WTC11 (cell line): Measurements from ENCODE around the gene LACTBL1. TPM values are rescaled to one million over a fixed set of nuclear protein-coding genes. Genes with fewer than 3 reads are reported as not detected.
A peak's percentile ranks its signal among the peaks of the same experiment; 100 is the strongest.

Experiments used
- ATAC-seq: fragments of 200-7000 bp; cut with Tn5 transposase; 2 replicates; pipeline ENCODE4 v1.10.0; 2021; ENCODE audit warnings: mild to moderate bottlenecking, moderate library complexity
- CTCF ChIA-PET: fragments of 300-600 bp; sonication (Branson Sonifier 250); formaldehyde crosslinking; loops from one replicate; lab custom pipeline; 2021; ENCODE audit warnings: antibody characterized with exemption; lab: Charles Lee
- POLR2A ChIA-PET: fragments of 350-600 bp; sonication (Branson Sonifier 250); formaldehyde crosslinking; loops from one replicate; lab custom pipeline; 2021; ENCODE audit warnings: antibody characterized with exemption; lab: Charles Lee
- DNase-seq: peaks from one replicate; pipeline ENCODE4 v3.0.0; 2021; ENCODE audit warnings: low spot score
- H3K27ac Mint-ChIP-seq: 2 replicates; pipeline ENCODE4 v1.8.0; 2021; ENCODE audit warnings: mixed read lengths
- H3K27me3 Mint-ChIP-seq: 2 replicates; pipeline ENCODE4 v1.8.0; 2021; ENCODE audit warnings: low read depth, mild to moderate bottlenecking, moderate library complexity, mixed read lengths
- H3K36me3 Mint-ChIP-seq: 2 replicates; pipeline ENCODE4 v1.8.0; 2021; ENCODE audit warnings: mixed read lengths
- H3K4me1 Mint-ChIP-seq: 2 replicates; pipeline ENCODE4 v1.8.0; 2022; ENCODE audit warnings: mixed read lengths
- H3K4me3 Mint-ChIP-seq: 2 replicates; pipeline ENCODE4 v1.8.0; 2021; ENCODE audit warnings: mild to moderate bottlenecking, moderate library complexity, mixed read lengths
- H3K9me3 Mint-ChIP-seq: 2 replicates; pipeline ENCODE4 v1.8.0; 2021; ENCODE audit warnings: mixed read lengths
- CREM ChIP-seq: sonication (generic); formaldehyde crosslinking; IDR thresholded peaks from 2 replicates; pipeline ENCODE4 v1.8.1; 2022; ENCODE audit warnings: mild to moderate bottlenecking, missing genetic modification reagents, moderate library complexity
- ETV6 ChIP-seq: sonication (generic); formaldehyde crosslinking; IDR thresholded peaks from 2 replicates; pipeline ENCODE4 v1.8.1; 2022; ENCODE audit warnings: mild to moderate bottlenecking, missing genetic modification reagents
- FOXJ3 ChIP-seq: sonication (generic); formaldehyde crosslinking; IDR thresholded peaks from 2 replicates; pipeline ENCODE4 v1.9.0; 2021; ENCODE audit warnings: missing genetic modification reagents, mild to moderate bottlenecking, borderline replicate concordance
- GABPB1 ChIP-seq: sonication (generic); formaldehyde crosslinking; IDR thresholded peaks from 2 replicates; pipeline ENCODE4 v1.8.1; 2023; ENCODE audit warnings: mild to moderate bottlenecking, missing genetic modification reagents
- GTF2I ChIP-seq: fragments of 250-450 bp; sonication (Bioruptor Pico); conservative IDR thresholded peaks from 2 replicates; pipeline ENCODE4 v1.4.0; 2021; ENCODE audit warnings: mild to moderate bottlenecking
- NFATC4 ChIP-seq: fragments of 250-450 bp; sonication (Bioruptor Pico); IDR thresholded peaks from 2 replicates; pipeline ENCODE4 v1.9.0; 2021; ENCODE audit warnings: mild to moderate bottlenecking
- NFYB ChIP-seq: sonication (generic); formaldehyde crosslinking; conservative IDR thresholded peaks from 2 replicates; pipeline ENCODE4 v1.8.0; 2022; ENCODE audit warnings: low read depth, missing genetic modification reagents
- NR3C1 ChIP-seq: sonication (generic); formaldehyde crosslinking; conservative IDR thresholded peaks from 2 replicates; pipeline ENCODE4 v1.8.1; 2023; ENCODE audit warnings: low read depth, mild to moderate bottlenecking, missing genetic modification reagents
- PRRX2 ChIP-seq: fragments of 250-450 bp; sonication (Bioruptor Pico); IDR thresholded peaks from 2 replicates; pipeline ENCODE4 v1.8.0; 2021; ENCODE audit warnings: mild to moderate bottlenecking
- SMAD3 ChIP-seq: sonication (generic); formaldehyde crosslinking; IDR thresholded peaks from 2 replicates; pipeline ENCODE4 v1.8.0; 2022; ENCODE audit warnings: missing genetic modification reagents, mild to moderate bottlenecking, borderline replicate concordance
- SMAD4 ChIP-seq: sonication (generic); formaldehyde crosslinking; IDR thresholded peaks from 2 replicates; pipeline ENCODE4 v1.8.0; 2022; ENCODE audit warnings: mild to moderate bottlenecking, missing genetic modification reagents
- SOX15 ChIP-seq: fragments of 250-450 bp; sonication (Bioruptor Pico); IDR thresholded peaks from 2 replicates; pipeline ENCODE4 v1.9.0; 2021; ENCODE audit warnings: mild to moderate bottlenecking
- TCF7 ChIP-seq: sonication (generic); formaldehyde crosslinking; IDR thresholded peaks from 2 replicates; pipeline ENCODE4 v1.8.0; 2022; ENCODE audit warnings: mild to moderate bottlenecking, low read depth, missing genetic modification reagents, moderate library complexity
- ZBTB21 ChIP-seq: sonication (generic); formaldehyde crosslinking; IDR thresholded peaks from 2 replicates; pipeline ENCODE4 v1.8.1; 2023; ENCODE audit warnings: mild to moderate bottlenecking, missing genetic modification reagents, borderline replicate concordance
- ZNF219 ChIP-seq: sonication (generic); formaldehyde crosslinking; IDR thresholded peaks from 2 replicates; pipeline ENCODE4 v1.8.0; 2023; ENCODE audit warnings: missing genetic modification reagents, mild to moderate bottlenecking, borderline replicate concordance
- ZNF423 ChIP-seq: fragments of 250-450 bp; sonication (Bioruptor Pico); IDR thresholded peaks from 2 replicates; pipeline ENCODE4 v2.1.2; 2022; ENCODE audit warnings: mild to moderate bottlenecking, moderate library complexity
- total RNA-seq: library from RNA; stranded (reverse); gene quantifications from 3 replicates; pipeline ENCODE4 v1.2.3, GENCODE V29; 2021
- TF ChIP-seq, protein P1 (sequence below): sonication (generic); formaldehyde crosslinking; IDR thresholded peaks from 2 replicates; pipeline ENCODE4 v1.8.0; 2023; ENCODE audit warnings: missing genetic modification reagents, mild to moderate bottlenecking, borderline replicate concordance

LACTBL1 gene
- total RNA-seq, 1 experiment from 2014 or later: not detected

DNA sequence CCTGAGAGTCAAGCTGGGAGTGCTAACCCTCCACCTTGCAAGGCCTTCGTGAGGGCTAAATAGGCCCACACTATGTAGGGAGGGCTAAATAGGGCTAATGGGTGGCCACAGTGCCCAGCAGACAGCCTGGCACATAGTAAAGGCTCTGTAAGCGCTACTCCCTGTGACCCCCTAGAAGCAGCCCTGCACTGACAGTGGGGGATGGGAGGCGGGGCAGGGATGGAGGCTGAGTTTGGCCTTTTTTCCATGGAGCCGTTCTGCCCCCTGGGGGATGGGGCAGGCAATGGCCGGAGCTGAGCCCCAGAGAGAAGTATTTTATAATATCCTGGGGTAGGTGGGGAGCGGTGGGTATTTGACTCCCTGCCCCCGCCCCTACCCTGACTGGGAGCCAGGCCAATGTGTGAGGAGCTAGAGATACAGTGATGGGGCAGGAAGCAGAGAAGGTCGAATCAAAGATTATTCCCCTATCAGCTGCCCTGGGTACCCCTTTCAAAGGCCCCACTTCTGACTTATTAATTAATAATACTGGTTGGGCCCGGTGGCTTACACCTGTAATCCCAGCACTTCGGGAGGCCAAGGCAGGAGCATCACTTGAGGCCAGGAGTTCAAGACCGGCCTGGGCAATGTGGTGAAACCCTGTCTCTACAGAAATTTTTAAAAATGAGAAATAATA is 42.3 kb downstream of the LACTBL1 start (continued):
- peak; percentile 9; the same call in 1 of the 2 replicates for TF ChIP-seq ZNF423 (CRISPR knock-in tag)
- TF ChIP-seq, all 79 proteins: peak for 3

DNA sequence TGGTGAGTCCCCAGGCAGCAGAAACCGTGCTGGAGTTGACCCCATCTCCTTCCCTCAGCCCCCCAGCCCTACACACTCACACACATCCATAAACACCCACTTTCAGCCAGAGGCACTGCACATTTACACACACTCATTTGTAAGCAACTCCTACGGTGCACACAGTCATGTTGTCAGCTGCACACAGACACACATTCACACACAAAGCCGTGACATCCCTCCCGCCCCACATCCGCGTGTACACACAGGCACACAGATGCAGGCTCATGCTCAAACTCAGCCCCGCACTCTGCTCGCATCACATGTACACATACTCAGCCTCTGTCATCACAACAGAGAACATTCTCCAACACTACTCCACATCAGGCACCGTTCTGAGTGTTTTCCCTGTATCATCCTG is 47.6 kb downstream of the LACTBL1 start:
- peaks cover 3% of the 10 kb centered on the region; the same call in 1 of the 2 replicates for H3K27me3 Mint-ChIP-seq
- ATAC-seq (no peak), DNase-seq (no peak)
- ChIA-PET POLR2A (no interaction called here), CTCF (interaction anchor here (1.5 kb wide), 1 partner anchor 221 kb away, joined by 4 read pairs; no protein-coding TSS in a partner anchor)
- no peak overlapping the region for H3K4me3 Mint-ChIP-seq
- no peaks in the 10 kb centered on the region for H3K4me1 Mint-ChIP-seq
- no peak for TF ChIP-seq PRRX2 (CRISPR knock-in tag)
- TF ChIP-seq NFYB (CRISPR knock-in tag): no peak
- TF ChIP-seq GABPB1 (CRISPR knock-in tag): no peak
- TF ChIP-seq NR3C1 (CRISPR knock-in tag): no peak
- no peaks in the 10 kb centered on the region for H3K9me3 Mint-ChIP-seq
- no peak overlapping the region for H3K27ac Mint-ChIP-seq
- no peaks in the 10 kb centered on the region for H3K36me3 Mint-ChIP-seq

DNA sequence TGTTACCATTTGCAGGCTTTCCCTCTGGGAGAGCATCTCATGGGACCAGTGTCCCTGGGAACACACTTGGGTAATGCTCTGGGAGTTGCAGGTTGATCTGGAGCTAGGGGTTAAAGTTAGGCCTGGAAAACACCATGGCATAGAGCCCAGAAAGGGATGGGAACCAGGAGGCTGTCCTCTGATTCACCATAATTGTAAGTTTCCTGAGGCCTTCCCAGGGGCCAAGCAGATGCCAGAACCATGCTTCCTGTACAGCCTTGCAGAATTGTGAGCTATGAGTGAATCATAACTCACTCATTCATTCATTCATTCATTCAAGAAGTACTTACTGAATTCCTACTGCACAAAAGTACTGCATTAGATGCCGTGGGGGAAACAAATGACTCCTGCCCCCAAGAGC is 50.0 kb downstream of the LACTBL1 start:
- Mint-ChIP-seq H3K36me3 (no peaks in the 10 kb centered on the region), H3K27me3 (no peaks in the 10 kb centered on the region), H3K4me1 (no peaks in the 10 kb centered on the region), H3K4me3 (no peak overlapping the region), H3K27ac (no peak overlapping the region), H3K9me3 (no peaks in the 10 kb centered on the region)
- ChIA-PET CTCF (interaction anchor here (0.8 to 0.9 kb wide), 2 partner anchors 61 to 219 kb away, joined by 3 to 4 read pairs; no protein-coding TSS in a partner anchor), POLR2A (no interaction called here)
- no peak for TF ChIP-seq TCF7 (CRISPR knock-in tag)
- TF ChIP-seq CREM: no peak
- no peak for TF ChIP-seq NFATC4
- no peak for TF ChIP-seq FOXJ3 (CRISPR knock-in tag)
- TF ChIP-seq, protein P1, sequence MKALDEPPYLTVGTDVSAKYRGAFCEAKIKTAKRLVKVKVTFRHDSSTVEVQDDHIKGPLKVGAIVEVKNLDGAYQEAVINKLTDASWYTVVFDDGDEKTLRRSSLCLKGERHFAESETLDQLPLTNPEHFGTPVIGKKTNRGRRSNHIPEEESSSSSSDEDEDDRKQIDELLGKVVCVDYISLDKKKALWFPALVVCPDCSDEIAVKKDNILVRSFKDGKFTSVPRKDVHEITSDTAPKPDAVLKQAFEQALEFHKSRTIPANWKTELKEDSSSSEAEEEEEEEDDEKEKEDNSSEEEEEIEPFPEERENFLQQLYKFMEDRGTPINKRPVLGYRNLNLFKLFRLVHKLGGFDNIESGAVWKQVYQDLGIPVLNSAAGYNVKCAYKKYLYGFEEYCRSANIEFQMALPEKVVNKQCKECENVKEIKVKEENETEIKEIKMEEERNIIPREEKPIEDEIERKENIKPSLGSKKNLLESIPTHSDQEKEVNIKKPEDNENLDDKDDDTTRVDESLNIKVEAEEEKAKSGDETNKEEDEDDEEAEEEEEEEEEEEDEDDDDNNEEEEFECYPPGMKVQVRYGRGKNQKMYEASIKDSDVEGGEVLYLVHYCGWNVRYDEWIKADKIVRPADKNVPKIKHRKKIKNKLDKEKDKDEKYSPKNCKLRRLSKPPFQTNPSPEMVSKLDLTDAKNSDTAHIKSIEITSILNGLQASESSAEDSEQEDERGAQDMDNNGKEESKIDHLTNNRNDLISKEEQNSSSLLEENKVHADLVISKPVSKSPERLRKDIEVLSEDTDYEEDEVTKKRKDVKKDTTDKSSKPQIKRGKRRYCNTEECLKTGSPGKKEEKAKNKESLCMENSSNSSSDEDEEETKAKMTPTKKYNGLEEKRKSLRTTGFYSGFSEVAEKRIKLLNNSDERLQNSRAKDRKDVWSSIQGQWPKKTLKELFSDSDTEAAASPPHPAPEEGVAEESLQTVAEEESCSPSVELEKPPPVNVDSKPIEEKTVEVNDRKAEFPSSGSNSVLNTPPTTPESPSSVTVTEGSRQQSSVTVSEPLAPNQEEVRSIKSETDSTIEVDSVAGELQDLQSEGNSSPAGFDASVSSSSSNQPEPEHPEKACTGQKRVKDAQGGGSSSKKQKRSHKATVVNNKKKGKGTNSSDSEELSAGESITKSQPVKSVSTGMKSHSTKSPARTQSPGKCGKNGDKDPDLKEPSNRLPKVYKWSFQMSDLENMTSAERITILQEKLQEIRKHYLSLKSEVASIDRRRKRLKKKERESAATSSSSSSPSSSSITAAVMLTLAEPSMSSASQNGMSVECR (CRISPR knock-in tag): no peak
- TF ChIP-seq ZNF219 (CRISPR knock-in tag): no peak
- TF ChIP-seq SOX15 (CRISPR knock-in tag): no peak
- TF ChIP-seq ZBTB21 (CRISPR knock-in tag): no peak
- TF ChIP-seq NFYB (CRISPR knock-in tag): no peak
- TF ChIP-seq ETV6 (CRISPR knock-in tag): no peak
- no peak for TF ChIP-seq GTF2I (CRISPR knock-in tag)
- no peak for TF ChIP-seq SMAD3 (CRISPR knock-in tag)
- TF ChIP-seq SMAD4: no peak
- ATAC-seq (no peak), DNase-seq (no peak)
